Measurements from ENCODE around the gene CXCR6.

DNA sequence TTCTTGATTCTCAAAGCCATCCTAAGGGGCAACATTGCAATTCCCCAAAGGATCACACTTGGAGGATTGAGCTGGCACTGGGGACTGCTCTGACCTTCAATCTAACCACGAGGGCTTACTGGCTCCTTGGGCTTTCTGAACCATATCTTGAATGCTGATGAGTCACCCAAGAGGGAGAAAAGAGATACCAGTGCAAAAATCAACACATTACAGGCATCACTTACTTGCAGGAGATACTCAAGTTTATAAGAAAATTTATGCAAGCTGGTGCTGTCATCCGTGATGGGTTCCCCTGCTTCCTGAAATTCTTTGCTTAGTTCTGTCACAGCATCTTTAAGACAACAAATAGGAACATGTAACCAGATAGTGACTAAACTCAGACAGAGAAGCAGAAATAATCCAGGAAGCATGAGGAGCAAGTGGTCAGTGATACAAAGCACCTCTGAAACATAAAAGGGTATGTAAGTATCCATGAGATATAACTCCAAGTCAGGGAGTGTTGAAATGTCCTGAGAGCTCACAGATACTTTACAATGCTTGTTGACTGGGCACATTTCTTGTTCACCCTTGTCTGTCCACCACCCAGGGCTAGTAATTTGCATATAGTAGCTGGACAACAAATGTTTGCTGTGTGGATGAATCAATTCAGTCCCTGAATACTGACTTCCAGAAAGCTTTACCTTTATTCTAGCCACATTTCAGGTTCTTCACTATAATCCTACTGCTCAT is 38.2 kb downstream of the CXCR6 start:
- no peak for TF ChIP-seq CTCF (IDR thresholded peaks at IDR 0.05; ENCODE audit: insufficient read depth, low read depth, low read length)
- no peak for TF ChIP-seq EZH2 (IDR thresholded peaks at IDR 0.05; ENCODE audit: insufficient read depth, low read length)
